K562 (cell line): ENCODE measurements around the gene GGT5. TPM values are rescaled to one million over a fixed set of nuclear protein-coding genes. Genes with fewer than 3 reads are reported as not detected.

ENCODE experiments used
- ATAC-seq: fragments of 200-7000 bp; cut with Tn5 transposase; 3 replicates; pipeline ENCODE4 v1.9.1; 2020; ENCODE audit warnings: moderate library complexity
- BruUV-seq: library from RNA; stranded (reverse); fragments of 400-500 nt; replicated peaks from 2 replicates; lab custom pipeline; 2021; lab: Mats Ljungman, UMichigan
- CTCF ChIA-PET: fragments of 300-600 bp; formaldehyde crosslinking; extraction: SDS; loops from one replicate; lab custom pipeline; 2021; ENCODE audit warnings: low intra/inter-chr PET ratio; lab: Yijun Ruan, JAX
- POLR2A ChIA-PET: fragments of 300-600, 350-650 bp; sonication (Branson Sonifier 250); formaldehyde crosslinking; extraction: SDS; loops from one replicate; lab custom pipeline; 2021; ENCODE audit warnings: antibody characterized with exemption, inconsistent platforms; lab: Yijun Ruan, JAX
- DNase-seq, 4 experiments: peaks; one replicate each; pipeline versions ENCODE4 v3.0.0 to v3.0.0-alpha.2; 2011 to 2018; ENCODE audit warnings: low spot score in 3 of 4, mixed read lengths in 3 of 4; ENCODE audit errors: extremely low read depth in 1 of 4
- FAIRE-seq: peaks from 2 replicates; lab custom pipeline; 2011; peaks lifted over from hg19 to GRCh38; lab: Jason Lieb, UNC
- H2AFZ ChIP-seq: 2 replicates; pipeline ENCODE4 v1.6.0; 2011; ENCODE audit warnings: low read depth, low read length, control low read depth, inconsistent platforms
- H3K27ac ChIP-seq: fragments of 200-600 bp; 3 replicates; pipeline ENCODE4 v1.8.0; 2011; ENCODE audit warnings: low read depth, mild to moderate bottlenecking, control low read depth, inconsistent platforms, low read length, moderate library complexity, mixed read lengths; ENCODE audit errors: extremely low read depth
- H3K27me3 ChIP-seq, 2 experiments: fragments of 300-600 bp in 1 of 2; 2 replicates in 1 of 2; 3 replicates in 1 of 2; pipeline versions ENCODE4 v1.6.0 to v1.8.0; 2011; ENCODE audit warnings: inconsistent platforms in 2 of 2, low read length in 2 of 2, mild to moderate bottlenecking in 1 of 2, mixed read lengths in 1 of 2, moderate library complexity in 1 of 2; ENCODE audit not compliant: control insufficient read depth in 2 of 2, insufficient read depth in 2 of 2
- H3K36me3 ChIP-seq: fragments of 300-600 bp; 3 replicates; pipeline ENCODE4 v1.8.0; 2011; ENCODE audit warnings: mild to moderate bottlenecking, low read length, inconsistent platforms; ENCODE audit not compliant: control insufficient read depth, insufficient read depth
- H3K4me1 ChIP-seq, 2 experiments: fragments of 200-600 bp in 1 of 2; replicated peaks in 1 of 2; 2 replicates in 1 of 2; 3 replicates in 1 of 2; pipeline versions ENCODE4 v1.5.1 to v1.8.0; 2011; ENCODE audit warnings: inconsistent platforms in 2 of 2, low read length in 2 of 2, mild to moderate bottlenecking in 1 of 2, mixed read lengths in 1 of 2, moderate library complexity in 1 of 2; ENCODE audit not compliant: control insufficient read depth in 2 of 2, insufficient read depth in 2 of 2
- H3K4me2 ChIP-seq: 2 replicates; pipeline ENCODE4 v1.6.1; 2011; ENCODE audit warnings: low read length, control low read depth, inconsistent platforms, mixed read lengths; ENCODE audit not compliant: insufficient read depth
- H3K4me3 ChIP-seq: fragments of 200-600 bp; sonication (generic), shearing (Covaris generic); 2 replicates; pipeline ENCODE4 v1.5.1; 2016; ENCODE audit warnings: control low read depth, inconsistent platforms
- H3K79me2 ChIP-seq: fragments of 200-600 bp; 3 replicates; pipeline ENCODE4 v1.8.0; 2011; ENCODE audit warnings: low read length, inconsistent platforms; ENCODE audit not compliant: control insufficient read depth, insufficient read depth
- H3K9ac ChIP-seq, 2 experiments: 2 replicates each; pipeline versions ENCODE4 v1.6.0 to v1.6.1; 2011; ENCODE audit warnings: low read depth in 2 of 2, low read length in 2 of 2, control low read depth in 1 of 2, inconsistent platforms in 1 of 2, mild to moderate bottlenecking in 1 of 2, mixed read lengths in 1 of 2; ENCODE audit not compliant: insufficient read depth in 1 of 2
- H3K9me1 ChIP-seq: one replicate; pipeline ENCODE4 v1.6.0; 2011; ENCODE audit warnings: inconsistent platforms, mild to moderate bottlenecking, low read length, moderate library complexity; ENCODE audit not compliant: control insufficient read depth, insufficient read depth
- H3K9me3 ChIP-seq: replicated peaks from 2 replicates; pipeline ENCODE4 v1.5.1; 2011; ENCODE audit warnings: low read depth, low read length, inconsistent platforms; ENCODE audit not compliant: control insufficient read depth, insufficient read depth
- H4K20me1 ChIP-seq: replicated peaks from 2 replicates; pipeline ENCODE4 v1.6.1; 2011; ENCODE audit warnings: low read length, inconsistent platforms, mixed read lengths; ENCODE audit not compliant: control insufficient read depth, insufficient read depth
- CHD1 ChIP-seq: fragments of 200-600 bp; sonication (generic); IDR thresholded peaks from one replicate; pipeline ENCODE4 v1.6.1; 2012; ENCODE audit warnings: mild to moderate bottlenecking, moderate library complexity, low read length, inconsistent platforms
- MLX ChIP-seq, 2 experiments: fragments of 450-650 bp in 1 of 2; sonication (generic) in 1 of 2; formaldehyde crosslinking; conservative IDR thresholded peaks; 2 replicates each; pipeline versions ENCODE4 v1.4.0 to v1.8.1; 2020 to 2022; ENCODE audit warnings: mild to moderate bottlenecking in 1 of 2, missing genetic modification reagents in 1 of 2
- NBN ChIP-seq: fragments of 450-650 bp; IDR thresholded peaks from 2 replicates; pipeline ENCODE4 v1.6.1; 2016; ENCODE audit warnings: low read depth, mild to moderate bottlenecking
- NCOA4 ChIP-seq: fragments of 450-650 bp; IDR thresholded peaks from 2 replicates; pipeline ENCODE4 v1.6.1; 2018; ENCODE audit warnings: mild to moderate bottlenecking; ENCODE audit not compliant: partially characterized antibody
- NR1H2 ChIP-seq: sonication (generic); formaldehyde crosslinking; IDR thresholded peaks from 2 replicates; pipeline ENCODE4 v1.4.0; 2020; ENCODE audit warnings: mild to moderate bottlenecking, missing genetic modification reagents
- PKNOX1 ChIP-seq: fragments of 450-650 bp; IDR thresholded peaks from 2 replicates; pipeline ENCODE4 v1.6.1; 2016
- STAT6 ChIP-seq: sonication (generic); formaldehyde crosslinking; IDR thresholded peaks from 2 replicates; pipeline ENCODE4 v1.8.1; 2023; ENCODE audit warnings: mild to moderate bottlenecking, missing genetic modification reagents
- TOE1 ChIP-seq, 2 experiments: fragments of 450-650 bp in 1 of 2; sonication (generic) in 1 of 2; formaldehyde crosslinking in 1 of 2; IDR thresholded peaks; 2 replicates each; pipeline versions ENCODE4 v1.7.1 to v1.8.0; 2016 to 2022; ENCODE audit warnings: borderline replicate concordance in 2 of 2, mild to moderate bottlenecking in 2 of 2, antibody characterized with exemption in 1 of 2, inconsistent platforms in 1 of 2, low read depth in 1 of 2, missing genetic modification reagents in 1 of 2, moderate library complexity in 1 of 2
- XRCC5 ChIP-seq: fragments of 200-400 bp; formaldehyde crosslinking; IDR thresholded peaks from 2 replicates; pipeline ENCODE4 v1.6.1; 2017; ENCODE audit warnings: low read depth, mild to moderate bottlenecking, low read length
- ZNF140 ChIP-seq: fragments of 250-450 bp; sonication (Bioruptor Pico); IDR thresholded peaks from 2 replicates; pipeline ENCODE4 v1.8.0; 2021; ENCODE audit warnings: moderate library complexity, mild to moderate bottlenecking, inconsistent platforms
- ZNF23 ChIP-seq: fragments of 250-450 bp; sonication (Bioruptor Pico); IDR thresholded peaks from 2 replicates; pipeline ENCODE4 v1.4.0; 2020; ENCODE audit warnings: mild to moderate bottlenecking
- ZNF586 ChIP-seq: fragments of 450-650 bp; formaldehyde crosslinking; conservative IDR thresholded peaks from 2 replicates; pipeline ENCODE4 v1.4.0; 2020; ENCODE audit warnings: mild to moderate bottlenecking, moderate library complexity
- WGBS: fragments of 100-300 bp; shearing (Covaris generic); methylation state at CpG from one replicate; pipeline ENCODE4 v1.1.6; 2016; ENCODE audit warnings: low coverage, mixed read lengths; ENCODE audit not compliant: insufficient coverage; ENCODE audit errors: missing lambda C conversion rate; 5-methylcytosine and 5-hydroxymethylcytosine counted together
- in situ Hi-C: fragments of 300-500 bp; cut with MboI; formaldehyde crosslinking; loops from 4 replicates; pipeline ENCODE4 v1.15.0; 2018; ENCODE audit warnings: inconsistent platforms, mixed read lengths
- intact Hi-C: fragments of 100-400 bp; cut with micrococcal nuclease; formaldehyde crosslinking; loops from 2 replicates; pipeline ENCODE4 v1.14.2; 2022
- polyA plus RNA-seq, 8 experiments: library from polyadenylated mRNA; depleted of rRNA in 4 of 8; stranded (reverse) in 5 of 8; unstranded in 3 of 8; fragments of >200 nt; fragmentation: Nextera tagmentation in 2 of 8; fragmentation: Illumina TruSeq in 1 of 8; extraction: Ambion mirVana in 2 of 8; extraction: Trizol in 1 of 8; gene quantifications; 2 replicates each; pipeline versions ENCODE4 v1.2.1 to v1.2.3, GENCODE V29; 2011 to 2014; ENCODE audit warnings: inconsistent platforms in 1 of 8, missing spikeins in 1 of 8
- total RNA-seq, 7 experiments: library from RNA; depleted of rRNA in 6 of 7; stranded (reverse); fragments of >200 nt in 6 of 7; fragmentation: Illumina TruSeq in 2 of 7; extraction: Trizol in 2 of 7; gene quantifications; 2 replicates each; pipeline versions ENCODE4 v1.2.1 to v1.2.3, GENCODE V29; 2011 to 2021; ENCODE audit warnings: low replicate concordance in 1 of 7

The GGT5 gene
- total and polyA plus RNA-seq, 9 of the 15 experiments (the other 6 are each of a cell fraction or from before 2014, with no cell fraction given) = 0.07 to 0.69 (median 0.18) TPM; not detected in 4

- TF ChIP-seq ZNF140 (CRISPR knock-in tag) = no peak
Observed at GRCh38 chr22:24232124-24232523, 12.8 kb downstream of the GGT5 start (continued).

- POLR2A ChIA-PET = no interaction called here
- no peaks in the 10 kb centered on the region for H3K79me2 ChIP-seq
- FAIRE-seq (no peak), ATAC-seq (no peak), DNase-seq (no peak)
- no peaks in the 10 kb centered on the region for H4K20me1 ChIP-seq
- peaks cover 0 to 5% of the 10 kb centered on the region in 2 experiments; a peak in 2 of 5 replicates for H3K4me1 ChIP-seq
- H3K27ac ChIP-seq = no peak overlapping the region
- BruUV-seq = no TSS peak
- CTCF ChIA-PET = no interaction called here
- WGBS = 40% methylated on average over 8 of the region's 9 CpGs
- in situ Hi-C loops = no loop called here
- TF ChIP-seq NBN (no peak), ZNF23 (CRISPR knock-in tag) (no peak), STAT6 (CRISPR knock-in tag) (no peak), PKNOX1 (no peak), NCOA4 (no peak), CHD1 (no peak), ZNF140 (CRISPR knock-in tag) (no peak), TOE1 (IDR thresholded peaks at IDR 0.05; ENCODE audit: borderline replicate concordance) (no peak), TOE1 (CRISPR knock-in tag; IDR thresholded peaks at IDR 0.05; ENCODE audit: borderline replicate concordance, low read depth) (no peak), XRCC5 (no peak), ZNF586 (CRISPR knock-in tag) (no peak), MLX (CRISPR knock-in tag; conservative IDR thresholded peaks at IDR 0.05) (no peak), NR1H2 (CRISPR knock-in tag) (no peak)
- intact Hi-C loops = no loop called here
- no peaks in the 10 kb centered on the region for H3K36me3 ChIP-seq
- no peak overlapping the region for H3K4me2 ChIP-seq
- no peak overlapping the region for H2AFZ ChIP-seq
- H3K9me1 ChIP-seq = no peaks in the 10 kb centered on the region
- H3K9ac ChIP-seq = no peak overlapping the region
- no peaks in the 10 kb centered on the region for H3K9me3 ChIP-seq
- no peaks in the 10 kb centered on the region for H3K27me3 ChIP-seq
- H3K4me3 ChIP-seq = no peak overlapping the region
Observed at GRCh38 chr22:24231706-24232105, 13.2 kb downstream of the GGT5 start.
